Transverse colon (tissue), 4 donors: ENCODE measurements around the gene CFAP52.

ENCODE experiments used
- POLR2AphosphoS5 ChIP-seq, 3 donors: sonication (generic); formaldehyde crosslinking; IDR thresholded peaks; one replicate each; pipeline ENCODE4 v1.6.1; 2016; ENCODE audit warnings: antibody characterized with exemption in 3 of 3
- TF ChIP-seq, protein P1 (sequence below), 5 experiments: fragments of 200-600 bp in 3 of 5; fragments of 450-650 bp in 2 of 5; sonication (generic) in 3 of 5; IDR thresholded peaks; 1 replicate in 2 of 5; 2 replicates in 3 of 5; pipeline ENCODE4 v1.5.1; 2016 to 2017; ENCODE audit warnings: antibody characterized with exemption in 5 of 5, inconsistent platforms in 3 of 5, mild to moderate bottlenecking in 2 of 5, moderate library complexity in 1 of 5

DNA sequence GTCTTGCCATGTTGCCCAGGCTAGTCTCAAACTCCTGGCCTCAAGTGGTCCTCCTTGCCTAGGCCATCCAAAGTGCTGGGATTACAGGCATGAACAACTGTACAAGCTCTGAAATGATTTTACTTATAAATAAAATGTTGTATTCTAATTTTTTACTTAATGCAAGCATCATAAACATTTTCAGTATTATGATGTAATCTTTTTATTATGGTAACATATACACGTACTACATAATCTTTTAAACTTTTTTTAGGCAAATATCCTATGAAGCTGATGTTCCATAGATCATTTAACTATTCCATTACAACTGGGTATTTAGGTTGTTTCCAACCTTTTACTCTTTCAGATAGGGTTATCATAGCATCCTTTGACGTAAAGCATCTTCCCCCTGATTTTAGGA is 35.1 kb downstream of the CFAP52 start:
- TF ChIP-seq, protein P1, sequence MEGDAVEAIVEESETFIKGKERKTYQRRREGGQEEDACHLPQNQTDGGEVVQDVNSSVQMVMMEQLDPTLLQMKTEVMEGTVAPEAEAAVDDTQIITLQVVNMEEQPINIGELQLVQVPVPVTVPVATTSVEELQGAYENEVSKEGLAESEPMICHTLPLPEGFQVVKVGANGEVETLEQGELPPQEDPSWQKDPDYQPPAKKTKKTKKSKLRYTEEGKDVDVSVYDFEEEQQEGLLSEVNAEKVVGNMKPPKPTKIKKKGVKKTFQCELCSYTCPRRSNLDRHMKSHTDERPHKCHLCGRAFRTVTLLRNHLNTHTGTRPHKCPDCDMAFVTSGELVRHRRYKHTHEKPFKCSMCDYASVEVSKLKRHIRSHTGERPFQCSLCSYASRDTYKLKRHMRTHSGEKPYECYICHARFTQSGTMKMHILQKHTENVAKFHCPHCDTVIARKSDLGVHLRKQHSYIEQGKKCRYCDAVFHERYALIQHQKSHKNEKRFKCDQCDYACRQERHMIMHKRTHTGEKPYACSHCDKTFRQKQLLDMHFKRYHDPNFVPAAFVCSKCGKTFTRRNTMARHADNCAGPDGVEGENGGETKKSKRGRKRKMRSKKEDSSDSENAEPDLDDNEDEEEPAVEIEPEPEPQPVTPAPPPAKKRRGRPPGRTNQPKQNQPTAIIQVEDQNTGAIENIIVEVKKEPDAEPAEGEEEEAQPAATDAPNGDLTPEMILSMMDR (IDR thresholded peaks at IDR 0.05) = no peak
- TF ChIP-seq POLR2AphosphoS5 (IDR thresholded peaks at IDR 0.05) = no peak
